Dedifferentiated amniotic fluid mesenchymal stem cell (primary cell): Measurements from ENCODE around the gene MYOM3.

Experiments used
- DNase-seq: peaks from one replicate; pipeline ENCODE4 v3.0.0-alpha.2; 2016; ENCODE audit errors: extremely low spot score

The MYOM3 gene

DNA sequence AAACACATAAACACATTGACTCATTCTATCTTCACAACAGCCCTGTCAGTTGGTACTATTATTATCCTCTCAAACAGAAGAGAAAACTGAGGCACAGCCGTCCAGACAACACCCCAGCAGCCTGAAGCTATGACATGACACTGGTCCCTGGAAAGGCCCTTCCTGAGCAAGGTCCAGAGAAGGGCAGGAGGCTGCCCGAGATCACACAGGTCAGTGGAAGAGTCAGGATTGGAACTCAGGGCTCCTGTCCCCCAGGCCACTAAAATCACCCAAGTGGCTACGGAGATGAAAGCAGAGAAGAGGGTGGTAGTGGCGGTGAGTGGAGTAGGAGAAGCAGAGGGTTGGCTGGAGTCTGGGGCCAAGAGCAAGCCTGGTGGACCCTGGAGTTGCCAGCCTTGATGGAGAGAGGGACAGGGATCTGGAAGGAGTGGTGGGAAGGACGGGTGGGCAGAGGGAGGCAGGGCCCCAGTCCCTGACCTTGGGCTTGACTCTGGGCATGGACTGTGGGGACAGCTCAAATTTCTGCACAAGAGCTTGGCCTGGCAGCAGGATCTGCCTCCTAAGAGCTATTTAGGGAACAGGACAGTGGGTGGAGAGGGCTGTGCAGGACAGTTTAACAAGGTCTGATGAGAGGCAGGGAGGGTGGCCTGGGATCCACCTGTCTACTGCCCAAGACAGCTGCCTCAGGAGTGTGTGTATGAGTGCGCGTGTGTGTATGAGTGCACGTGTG is 15.8 kb downstream of the MYOM3 start:
- no peak for DNase-seq

DNA sequence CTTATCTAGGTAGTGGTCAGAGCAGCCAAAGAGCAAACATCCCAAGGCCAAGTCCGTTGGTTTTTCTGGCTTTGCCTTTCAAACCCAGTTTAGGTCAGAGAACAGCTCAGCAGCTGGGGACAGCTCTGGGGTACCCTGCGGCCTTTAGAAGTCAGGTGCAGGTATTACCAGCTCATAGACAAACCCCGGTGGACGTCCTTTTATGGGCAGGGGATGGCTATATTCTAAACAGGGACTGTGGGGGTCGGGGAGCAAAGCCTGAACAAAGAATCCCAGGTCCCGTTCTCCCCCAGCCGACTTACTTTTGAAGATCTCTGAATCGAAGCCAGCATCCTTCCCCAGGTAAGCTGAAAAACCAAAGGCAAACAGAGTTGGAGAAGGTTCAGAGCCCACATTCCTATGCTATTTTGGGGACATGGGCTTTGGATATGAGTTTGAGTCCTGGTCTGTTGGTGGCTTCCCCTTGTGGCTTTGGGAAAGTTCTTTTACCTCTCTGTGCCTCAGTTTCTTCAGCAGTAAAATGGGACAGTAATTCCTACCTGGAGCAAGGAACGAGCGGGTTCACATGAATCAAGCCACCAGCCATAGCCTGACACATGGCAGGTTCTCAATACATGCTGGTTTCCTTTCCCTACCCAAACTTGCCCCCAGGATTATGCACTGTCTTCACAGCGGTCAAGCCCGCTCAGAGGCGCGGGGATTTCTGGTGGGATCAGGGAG is 16.6 kb downstream of the MYOM3 start:
- DNase-seq = no peak

DNA sequence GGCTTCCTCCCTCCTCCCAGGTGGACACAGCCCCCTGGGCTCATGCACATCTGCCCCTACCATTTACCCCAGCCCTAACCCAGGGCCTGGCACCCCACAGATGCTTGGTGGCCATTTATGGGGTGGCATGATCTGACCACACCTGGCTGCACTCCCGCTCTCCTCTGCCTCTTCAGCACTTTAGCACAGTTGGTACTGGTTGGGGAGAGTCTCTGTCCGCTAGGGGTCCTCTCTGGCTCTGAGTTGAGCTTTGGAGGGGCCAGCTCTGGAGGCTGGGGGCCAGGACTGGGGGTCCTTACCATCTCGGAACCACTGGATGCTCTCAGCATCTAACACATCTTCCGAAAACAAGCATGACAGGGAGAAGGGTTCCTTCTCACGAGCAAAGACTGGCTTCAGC is 17.4 kb downstream of the MYOM3 start:
- no peak for DNase-seq

DNA sequence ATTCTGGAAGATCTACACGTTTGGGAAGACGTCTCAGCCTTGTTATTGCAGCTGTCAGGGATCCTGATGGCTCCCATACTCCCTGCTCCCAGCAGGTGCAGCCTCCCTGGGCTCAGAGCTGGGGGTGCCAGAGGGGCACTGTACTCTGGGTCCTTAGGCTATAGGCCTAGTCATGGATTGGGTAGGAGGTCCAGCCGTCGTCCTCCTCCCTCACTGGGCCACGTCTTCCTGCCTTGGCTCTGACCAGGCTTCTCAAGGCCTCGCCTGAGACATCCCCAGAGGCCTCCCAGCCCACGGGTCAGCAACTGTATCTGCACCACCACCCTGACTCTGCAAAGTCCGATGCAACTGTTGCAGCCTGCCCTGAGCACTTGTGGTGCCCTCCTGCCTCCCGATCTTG is 18.2 kb downstream of the MYOM3 start:
- DNase-seq = no peak

DNA sequence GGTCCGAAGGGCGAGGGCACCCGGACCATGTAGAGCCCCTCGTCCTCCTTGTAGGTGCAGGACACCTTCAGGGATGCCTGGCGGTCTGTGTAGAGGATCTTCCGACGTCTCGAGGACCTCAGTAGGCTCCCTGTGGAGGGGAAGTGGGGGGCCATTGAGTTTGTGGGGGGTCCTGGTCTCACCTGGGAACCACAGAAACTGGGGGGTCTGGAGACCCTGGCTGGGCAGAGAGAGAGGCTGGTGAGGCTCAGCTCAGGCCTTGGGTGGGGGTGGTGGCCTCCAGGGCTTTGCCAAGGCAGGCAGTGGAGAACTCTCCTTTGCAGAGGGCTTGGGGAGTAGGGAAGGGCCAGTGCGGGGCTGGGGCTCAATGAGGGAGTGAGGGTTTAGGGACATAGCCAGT is 19.0 kb downstream of the MYOM3 start:
- no peak for DNase-seq

DNA sequence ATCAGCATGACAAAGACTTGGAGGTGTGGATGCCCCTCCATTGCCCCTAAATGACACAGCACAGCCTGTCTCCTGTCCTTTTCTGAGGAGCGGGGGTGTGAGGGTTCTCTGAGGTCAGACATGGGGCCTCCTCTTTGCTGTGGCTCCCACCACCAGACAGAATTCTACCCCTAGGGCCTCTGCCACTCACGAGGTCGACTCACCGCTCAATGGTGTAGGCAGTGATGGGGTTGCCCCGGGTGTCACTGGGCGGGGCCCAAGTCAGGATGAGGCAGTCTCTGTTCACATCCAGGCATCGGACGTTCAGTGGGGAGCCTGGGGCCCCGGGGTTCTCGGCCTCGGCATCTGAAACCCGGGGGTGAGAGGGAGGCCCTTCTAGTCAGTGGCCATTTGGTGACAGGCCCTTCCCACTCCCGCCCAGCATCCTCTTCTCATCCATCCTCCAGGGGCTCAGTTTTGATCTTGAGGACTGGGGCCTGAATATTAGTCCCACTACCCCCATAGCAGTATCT is 19.9 kb downstream of the MYOM3 start:
- no peak for DNase-seq

GRCh38 chr1:24090736-24091135 is 21.2 kb downstream of the MYOM3 start:
- no peak for DNase-seq

DNA sequence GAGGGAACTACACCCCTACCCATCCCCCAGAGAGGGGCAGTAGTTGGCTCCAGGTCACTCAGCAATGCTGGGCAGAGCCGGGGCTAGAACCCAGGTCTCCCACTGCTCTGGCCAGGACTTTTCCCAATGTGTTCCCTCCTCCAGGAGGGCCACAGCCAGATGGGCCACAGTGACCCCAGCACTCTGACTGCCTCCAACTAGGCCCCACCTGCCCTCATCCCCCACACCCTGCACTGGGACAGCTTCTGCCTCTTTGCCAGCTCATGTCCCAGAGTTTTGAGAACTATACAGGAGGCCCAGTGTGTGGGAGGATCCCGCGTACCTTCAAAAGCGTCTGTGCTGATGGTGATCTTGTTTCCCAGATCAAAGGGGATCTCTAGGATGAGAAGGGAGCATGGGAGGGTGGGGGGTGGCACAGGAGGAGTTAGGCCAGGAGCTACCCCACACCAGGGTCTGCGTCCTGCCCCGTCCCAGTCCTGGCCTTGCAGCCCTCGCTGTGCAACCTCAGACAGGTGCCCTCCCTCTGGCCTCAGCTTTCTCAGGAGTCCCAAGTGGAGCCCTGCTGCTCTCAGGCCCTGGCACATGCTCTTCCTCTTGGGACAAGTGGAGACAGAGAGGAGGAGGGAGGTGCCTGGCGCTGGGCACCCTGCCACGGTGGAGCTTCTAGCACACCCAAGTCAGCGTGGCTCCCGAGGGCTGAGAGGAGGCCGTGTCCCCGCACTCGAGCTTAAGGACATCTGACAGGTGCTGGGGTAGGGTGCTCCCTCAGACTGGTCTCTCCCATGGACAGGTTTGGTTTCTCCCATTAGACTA is 22.0 kb downstream of the MYOM3 start:
- no peak for DNase-seq

GRCh38 chr1:24089027-24089742 is 22.8 kb downstream of the MYOM3 start:
- DNase-seq = no peak

GRCh38 chr1:24086466-24086865 is 25.5 kb downstream of the MYOM3 start:
- no peak for DNase-seq

GRCh38 chr1:24085546-24085945 is 26.4 kb downstream of the MYOM3 start:
- DNase-seq = peak; percentile 69

- no peak for DNase-seq
Measured at GRCh38 chr1:24085007-24085406, 26.9 kb downstream of the MYOM3 start.

DNA sequence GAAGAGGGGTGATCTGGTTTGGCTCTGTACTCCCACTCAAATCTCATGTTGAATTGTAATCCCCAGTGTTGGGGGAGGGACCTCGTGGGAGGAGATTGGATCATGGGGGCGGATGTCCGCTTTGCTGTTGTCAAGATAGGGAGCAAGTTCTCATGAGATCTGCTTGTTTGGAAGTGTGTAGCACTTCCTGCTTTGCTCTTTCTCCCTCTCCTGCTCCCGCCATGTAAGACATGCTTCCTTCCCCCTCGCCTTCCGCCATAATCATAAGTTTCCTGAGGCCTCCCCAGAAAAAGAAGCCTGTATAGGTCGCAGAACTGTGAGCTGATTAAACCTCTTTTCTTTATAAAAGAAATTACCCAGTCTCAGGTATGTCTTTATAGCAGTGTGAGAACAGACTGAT is 27.9 kb downstream of the MYOM3 start:
- DNase-seq = no peak

DNA sequence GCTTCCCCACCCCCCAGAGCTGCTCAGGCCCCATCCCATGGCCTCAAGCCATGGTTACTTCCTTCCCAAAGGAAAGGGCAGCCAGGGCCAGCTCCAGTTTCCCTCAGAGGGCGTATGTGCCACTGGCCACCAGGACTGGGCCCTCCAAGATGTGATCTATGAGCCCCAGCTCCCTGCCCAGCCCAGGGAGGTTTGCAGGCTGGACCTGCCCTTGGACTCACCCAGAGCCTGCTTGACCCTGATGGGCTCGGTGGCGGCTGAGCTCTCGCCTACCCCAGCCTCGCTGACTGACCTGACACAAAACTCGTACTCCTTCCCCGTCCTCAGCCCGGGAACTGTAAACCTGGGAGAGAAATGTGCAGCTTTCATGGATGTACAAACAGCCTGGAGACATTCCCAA is 29.6 kb downstream of the MYOM3 start:
- no peak for DNase-seq

DNA sequence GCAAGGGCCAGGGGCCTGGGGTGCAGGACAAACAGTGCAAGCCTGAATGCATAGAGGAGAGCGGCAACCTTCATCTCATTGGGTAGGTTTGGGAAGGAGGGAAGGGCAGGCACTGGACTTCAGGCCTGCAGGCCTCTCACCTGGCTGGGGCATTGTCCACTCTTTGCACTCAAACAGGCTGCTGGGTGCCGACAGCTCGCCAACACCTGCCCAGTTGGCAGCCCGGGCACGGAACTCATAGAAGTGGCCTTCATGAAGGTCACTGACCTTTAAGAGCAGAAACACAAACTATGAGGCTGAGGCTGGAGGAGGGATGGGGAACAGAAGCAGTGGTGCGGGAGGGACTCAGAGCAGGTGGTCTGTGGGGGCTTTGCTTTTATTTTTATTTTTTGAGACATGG is 30.7 kb downstream of the MYOM3 start:
- DNase-seq = no peak

- no peak for DNase-seq
Measured at GRCh38 chr1:24080131-24080530, 31.8 kb downstream of the MYOM3 start.

GRCh38 chr1:24077278-24077978 is 34.5 kb downstream of the MYOM3 start:
- DNase-seq = no peak

DNA sequence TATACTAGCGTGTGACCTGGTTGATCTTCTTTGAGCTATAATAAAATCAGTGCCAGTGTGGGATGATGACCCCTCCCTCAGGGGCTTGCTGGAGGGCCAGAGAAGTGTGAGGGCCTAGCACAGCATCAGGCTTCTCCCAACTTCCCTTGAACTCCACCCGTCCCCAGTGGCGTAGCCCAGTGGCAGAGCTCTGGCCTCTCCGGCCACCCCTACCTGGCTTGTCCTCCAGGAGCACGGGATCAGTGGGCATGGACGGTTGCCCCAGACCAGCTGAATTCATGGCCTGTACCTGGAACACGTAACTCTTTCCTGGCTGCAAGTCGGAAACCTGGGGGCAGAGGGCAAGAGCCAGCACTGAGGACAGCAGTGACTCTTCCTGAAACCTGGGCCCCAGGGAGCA is 36.0 kb downstream of the MYOM3 start:
- no peak for DNase-seq

GRCh38 chr1:24075590-24075854 is 36.4 kb downstream of the MYOM3 start:
- DNase-seq = no peak

GRCh38 chr1:24074817-24075589 is 36.9 kb downstream of the MYOM3 start:
- DNase-seq = no peak

DNA sequence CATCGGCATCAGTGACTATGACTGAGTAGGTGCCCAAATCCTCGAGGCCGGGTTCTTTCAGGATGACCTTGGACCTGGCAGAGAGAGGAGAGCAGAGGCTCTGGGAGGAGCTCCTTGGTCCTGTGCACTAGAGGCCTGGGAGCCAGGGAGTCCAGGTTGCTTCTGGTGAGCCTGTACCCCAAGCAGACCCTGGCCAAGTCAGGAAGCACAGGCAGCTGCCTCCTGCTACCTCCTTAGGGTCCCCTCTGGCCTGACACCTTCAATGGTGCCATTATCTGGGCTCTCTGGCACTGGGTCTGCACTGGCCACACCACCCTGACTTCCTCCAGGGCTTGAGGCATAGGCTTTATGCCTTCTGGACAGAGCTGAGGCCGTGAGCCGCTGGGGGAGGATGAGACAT is 37.7 kb downstream of the MYOM3 start:
- no peak for DNase-seq
